Smooth muscle cell (in vitro differentiated cells): ENCODE results near the gene GRIK2. TPM values are rescaled to one million over a fixed set of nuclear protein-coding genes. Genes with fewer than 3 reads are reported as not detected.

Source experiments
- DNase-seq: peaks from one replicate; lab custom pipeline; 2025; ENCODE audit not compliant: unreplicated experiment; lab: John Stamatoyannopoulos, UW
- H2AFZ ChIP-seq: fragments of 200-600 bp; sonication (generic); 2 replicates; pipeline ENCODE4 v1.6.0; 2016; ENCODE audit warnings: antibody characterized with exemption, low read depth, mild to moderate bottlenecking
- H3F3A ChIP-seq: fragments of 200-600 bp; sonication (generic); 2 replicates; pipeline ENCODE4 v1.6.0; 2017; ENCODE audit warnings: antibody characterized with exemption, low read depth
- H3K27ac ChIP-seq: fragments of 200-600 bp; sonication (generic); 2 replicates; pipeline ENCODE4 v1.5.1; 2016; ENCODE audit warnings: low read depth, mild to moderate bottlenecking
- H3K27me3 ChIP-seq: fragments of 200-600 bp; sonication (generic); 2 replicates; pipeline ENCODE4 v1.6.1; 2016; ENCODE audit warnings: low read depth, mild to moderate bottlenecking
- H3K36me3 ChIP-seq: fragments of 200-600 bp; sonication (generic); 2 replicates; pipeline ENCODE4 v1.5.1; 2016; ENCODE audit warnings: low read depth
- H3K4me1 ChIP-seq: fragments of 200-600 bp; sonication (generic); 2 replicates; pipeline ENCODE4 v1.5.1; 2016; ENCODE audit warnings: low read depth
- H3K4me2 ChIP-seq: fragments of 200-600 bp; sonication (generic); 2 replicates; pipeline ENCODE4 v1.6.0; 2016; ENCODE audit warnings: mild to moderate bottlenecking
- H3K4me3 ChIP-seq: fragments of 200-600 bp; sonication (generic); 2 replicates; pipeline ENCODE4 v1.5.1; 2016; ENCODE audit warnings: mild to moderate bottlenecking
- H3K79me2 ChIP-seq: fragments of 200-600 bp; sonication (generic); 2 replicates; pipeline ENCODE4 v1.6.0; 2016; ENCODE audit warnings: low read depth, mild to moderate bottlenecking
- H3K9ac ChIP-seq: fragments of 200-600 bp; sonication (generic); 2 replicates; pipeline ENCODE4 v1.6.0; 2016; ENCODE audit warnings: low read depth
- H3K9me3 ChIP-seq: fragments of 200-600 bp; sonication (generic); replicated peaks from 2 replicates; pipeline ENCODE4 v1.5.1; 2016; ENCODE audit warnings: low read depth
- H4K20me1 ChIP-seq: fragments of 200-600 bp; sonication (generic); 2 replicates; pipeline ENCODE4 v1.6.0; 2016; ENCODE audit warnings: low read depth
- WGBS: methylation state at CpG from one replicate; pipeline ENCODE4 v1.1.7; 2016; ENCODE audit warnings: low lambda C conversion rate; 5-methylcytosine and 5-hydroxymethylcytosine counted together
- polyA plus RNA-seq: library from polyadenylated mRNA; unstranded; fragments of >200 nt; fragmentation: Nextera tagmentation; extraction: Ambion mirVana; gene quantifications from 2 replicates; pipeline ENCODE4 v1.2.1, GENCODE V29; 2016
- total RNA-seq: library from RNA; depleted of rRNA; stranded (reverse); fragments of >200 nt; gene quantifications from 2 replicates; pipeline ENCODE4 v1.2.3, GENCODE V29; 2014
- TF ChIP-seq, protein P1 (sequence below): fragments of 200-600 bp; sonication (generic); IDR thresholded peaks from 2 replicates; pipeline ENCODE4 v1.5.1; 2017; ENCODE audit warnings: borderline replicate concordance, mild to moderate bottlenecking, antibody characterized with exemption; ENCODE audit not compliant: insufficient read depth, poor library complexity, severe bottlenecking

GRIK2 gene
- total and polyA plus RNA-seq, 2 experiments from 2014 or later: 10.0 to 23.6 TPM

DNA sequence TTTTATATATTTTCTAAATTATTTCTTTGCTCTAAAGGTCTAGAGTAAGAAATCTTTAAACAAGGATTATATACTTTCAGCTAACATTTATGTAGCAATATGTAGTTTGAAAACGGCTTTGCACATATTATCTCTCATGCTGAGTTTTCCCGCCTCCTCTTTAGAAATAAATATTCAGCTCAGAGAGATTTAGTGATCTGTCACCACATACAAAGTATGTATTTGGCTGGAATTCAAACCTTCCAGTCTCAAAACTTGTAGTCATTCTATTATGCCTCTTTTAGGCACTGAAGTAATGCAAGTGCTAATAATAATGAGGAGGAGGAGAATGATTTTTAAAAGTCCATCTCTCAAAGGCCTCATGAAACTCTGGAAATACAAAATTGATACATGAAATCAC, 525.0 kb downstream of the GRIK2 start:
- H3F3A ChIP-seq: no peaks in the 10 kb centered on the region
- H3K9ac ChIP-seq: no peak overlapping the region
- no peak overlapping the region for H2AFZ ChIP-seq
- no peaks in the 10 kb centered on the region for H3K36me3 ChIP-seq
- H4K20me1 ChIP-seq: no peaks in the 10 kb centered on the region
- peak overlapping the region; percentile 36 for H3K4me2 ChIP-seq
- no peak overlapping the region for H3K4me3 ChIP-seq
- TF ChIP-seq, protein P1, sequence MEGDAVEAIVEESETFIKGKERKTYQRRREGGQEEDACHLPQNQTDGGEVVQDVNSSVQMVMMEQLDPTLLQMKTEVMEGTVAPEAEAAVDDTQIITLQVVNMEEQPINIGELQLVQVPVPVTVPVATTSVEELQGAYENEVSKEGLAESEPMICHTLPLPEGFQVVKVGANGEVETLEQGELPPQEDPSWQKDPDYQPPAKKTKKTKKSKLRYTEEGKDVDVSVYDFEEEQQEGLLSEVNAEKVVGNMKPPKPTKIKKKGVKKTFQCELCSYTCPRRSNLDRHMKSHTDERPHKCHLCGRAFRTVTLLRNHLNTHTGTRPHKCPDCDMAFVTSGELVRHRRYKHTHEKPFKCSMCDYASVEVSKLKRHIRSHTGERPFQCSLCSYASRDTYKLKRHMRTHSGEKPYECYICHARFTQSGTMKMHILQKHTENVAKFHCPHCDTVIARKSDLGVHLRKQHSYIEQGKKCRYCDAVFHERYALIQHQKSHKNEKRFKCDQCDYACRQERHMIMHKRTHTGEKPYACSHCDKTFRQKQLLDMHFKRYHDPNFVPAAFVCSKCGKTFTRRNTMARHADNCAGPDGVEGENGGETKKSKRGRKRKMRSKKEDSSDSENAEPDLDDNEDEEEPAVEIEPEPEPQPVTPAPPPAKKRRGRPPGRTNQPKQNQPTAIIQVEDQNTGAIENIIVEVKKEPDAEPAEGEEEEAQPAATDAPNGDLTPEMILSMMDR: no peak
- whole genome bisulfite sequencing: 51% methylated on average over 2 of the region's 2 CpGs
- H3K79me2 ChIP-seq: no peaks in the 10 kb centered on the region
- H3K4me1 ChIP-seq: peaks cover 5% of the 10 kb centered on the region
- DNase-seq: no peak
- H3K27ac ChIP-seq: no peak overlapping the region
- H3K9me3 ChIP-seq: no peaks in the 10 kb centered on the region
- H3K27me3 ChIP-seq: no peaks in the 10 kb centered on the region

- Histone ChIP-seq H3K4me1 (peaks cover 5% of the 10 kb centered on the region), H3K4me3 (no peak overlapping the region), H3F3A (no peaks in the 10 kb centered on the region), H3K4me2 (no peak overlapping the region), H3K9ac (no peak overlapping the region), H3K79me2 (no peaks in the 10 kb centered on the region), H3K27me3 (no peaks in the 10 kb centered on the region), H3K27ac (no peak overlapping the region), H4K20me1 (no peaks in the 10 kb centered on the region), H2AFZ (no peak overlapping the region), H3K36me3 (no peaks in the 10 kb centered on the region), H3K9me3 (no peaks in the 10 kb centered on the region)
- DNase-seq: no peak
- TF ChIP-seq, protein P1: no peak
- 71% methylated on average over 1 of the region's 1 CpG for WGBS
Measured at GRCh38 chr6:101921829-101922450, 528.4 kb downstream of the GRIK2 start.

GRCh38 chr6:101926149-101926925, 532.8 kb downstream of the GRIK2 start:
- no peak for DNase-seq
- no peaks in the 10 kb centered on the region for H3K36me3 ChIP-seq
- TF ChIP-seq, protein P1: no peak
- H3F3A ChIP-seq: no peaks in the 10 kb centered on the region
- H3K4me1 ChIP-seq: no peaks in the 10 kb centered on the region
- H3K27me3 ChIP-seq: no peaks in the 10 kb centered on the region
- H3K9me3 ChIP-seq: no peaks in the 10 kb centered on the region
- H3K9ac ChIP-seq: no peak overlapping the region
- 74% methylated on average over 7 of the region's 7 CpGs for WGBS
- no peak overlapping the region for H3K4me3 ChIP-seq
- no peak overlapping the region for H2AFZ ChIP-seq
- no peaks in the 10 kb centered on the region for H4K20me1 ChIP-seq
- H3K79me2 ChIP-seq: no peaks in the 10 kb centered on the region
- peak overlapping the region; percentile 32 for H3K4me2 ChIP-seq
- H3K27ac ChIP-seq: no peak overlapping the region

DNA sequence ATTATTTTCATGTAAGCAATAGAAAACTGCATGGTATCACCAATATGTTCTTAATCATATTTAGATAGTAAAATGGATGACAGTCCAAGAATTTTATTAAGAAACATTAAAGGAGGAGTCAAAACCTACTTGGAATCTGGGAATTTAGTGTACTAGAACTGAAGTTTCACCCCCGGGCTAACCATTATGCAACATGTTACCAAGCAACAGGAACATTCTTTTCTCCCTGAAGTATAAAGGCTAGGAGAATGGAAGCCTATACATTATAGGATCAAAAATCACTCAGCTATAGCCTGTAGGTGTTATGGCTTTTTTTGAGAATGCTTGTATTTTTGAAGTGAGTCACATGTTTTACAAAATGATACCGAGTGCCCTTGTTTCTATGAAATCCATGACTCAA, 538.3 kb downstream of the GRIK2 start:
- Histone ChIP-seq H2AFZ (no peak overlapping the region), H3K4me1 (no peaks in the 10 kb centered on the region), H3K79me2 (no peaks in the 10 kb centered on the region), H3K27me3 (no peaks in the 10 kb centered on the region), H3F3A (no peaks in the 10 kb centered on the region), H3K36me3 (no peaks in the 10 kb centered on the region), H3K9me3 (no peaks in the 10 kb centered on the region), H3K27ac (no peak overlapping the region), H3K9ac (no peak overlapping the region), H3K4me2 (no peak overlapping the region), H3K4me3 (no peak overlapping the region), H4K20me1 (no peaks in the 10 kb centered on the region)
- no peak for DNase-seq
- WGBS: 95% methylated on average over 2 of the region's 2 CpGs
- TF ChIP-seq, protein P1: no peak
